GM06990 (cell line): ENCODE data around the gene CTIF.
"Not testable (repeated sequence)": the region's sequence is repeated elsewhere in the genome, so short reads cannot be mapped to it uniquely, and the experiment has no call there.

Experiments used
- DNase-seq: peaks from one replicate; pipeline ENCODE4 v3.0.0-alpha.2; 2011; ENCODE audit not compliant: insufficient read length; ENCODE audit errors: extremely low read depth
- H3K27me3 ChIP-seq: replicated peaks from 2 replicates; pipeline ENCODE4 v1.6.0; 2011; ENCODE audit warnings: low read length; ENCODE audit not compliant: control insufficient read depth, insufficient read depth
- H3K36me3 ChIP-seq: 2 replicates; pipeline ENCODE4 v1.5.1; 2011; ENCODE audit warnings: low read length; ENCODE audit not compliant: control insufficient read depth, insufficient read depth
- H3K4me3 ChIP-seq: replicated peaks from 2 replicates; pipeline ENCODE4 v1.5.1; 2011; ENCODE audit warnings: low read depth, mild to moderate bottlenecking, control low read depth, low read length
- CTCF ChIP-seq: IDR thresholded peaks from 2 replicates; pipeline ENCODE4 v1.5.1; 2011; ENCODE audit warnings: low read length, control low read depth, mild to moderate bottlenecking, inconsistent platforms; ENCODE audit not compliant: insufficient read depth, poor library complexity, severe bottlenecking

Gene CTIF

GRCh38 chr18:48500517-48500916 is 38.3 kb upstream of the CTIF start:
- no peak for TF ChIP-seq CTCF
- Histone ChIP-seq H3K4me3 (no peak overlapping the region), H3K36me3 (no peaks in the 10 kb centered on the region), H3K27me3 (no peaks in the 10 kb centered on the region; the same call in 1 of the 2 replicates)
- no peak for DNase-seq

GRCh38 chr18:48502906-48503305 is 35.9 kb upstream of the CTIF start:
- TF ChIP-seq CTCF: no peak
- DNase-seq: no peak
- Histone ChIP-seq H3K27me3 (no peaks in the 10 kb centered on the region), H3K4me3 (no peak overlapping the region), H3K36me3 (no peaks in the 10 kb centered on the region)

GRCh38 chr18:48504819-48505218 is 34.0 kb upstream of the CTIF start:
- no peak for DNase-seq
- Histone ChIP-seq H3K27me3 (no peaks in the 10 kb centered on the region), H3K4me3 (no peak overlapping the region), H3K36me3 (no peaks in the 10 kb centered on the region)
- TF ChIP-seq CTCF: no peak

- not testable (repeated sequence) for H3K27me3 ChIP-seq, DNase-seq, H3K4me3 ChIP-seq, H3K36me3 ChIP-seq
Measured at GRCh38 chr18:48506983-48507568, 31.8 kb upstream of the CTIF start.

GRCh38 chr18:48512498-48512897 is 26.3 kb upstream of the CTIF start:
- DNase-seq, H3K36me3 ChIP-seq, H3K4me3 ChIP-seq, H3K27me3 ChIP-seq: not testable (repeated sequence)

- no peak for TF ChIP-seq CTCF
- H3K27me3 ChIP-seq: no peaks in the 10 kb centered on the region
- no peak for DNase-seq
- no peaks in the 10 kb centered on the region for H3K36me3 ChIP-seq
- no peak overlapping the region for H3K4me3 ChIP-seq
Measured at GRCh38 chr18:48514786-48515185, 24.0 kb upstream of the CTIF start.

GRCh38 chr18:48517048-48517447 is 21.8 kb upstream of the CTIF start:
- TF ChIP-seq CTCF: no peak
- Histone ChIP-seq H3K36me3 (no peaks in the 10 kb centered on the region), H3K4me3 (no peak overlapping the region), H3K27me3 (no peaks in the 10 kb centered on the region)
- DNase-seq: no peak
